HG03066 (cell line): ENCODE measurements around the gene GIPC2.

ENCODE experiments used
- ATAC-seq: cut with Tn5 transposase; IDR thresholded peaks from one replicate; pipeline ENCODE4 v1.9.1; 2021; ENCODE audit warnings: low read depth; ENCODE audit not compliant: unreplicated experiment

The GIPC2 gene

DNA sequence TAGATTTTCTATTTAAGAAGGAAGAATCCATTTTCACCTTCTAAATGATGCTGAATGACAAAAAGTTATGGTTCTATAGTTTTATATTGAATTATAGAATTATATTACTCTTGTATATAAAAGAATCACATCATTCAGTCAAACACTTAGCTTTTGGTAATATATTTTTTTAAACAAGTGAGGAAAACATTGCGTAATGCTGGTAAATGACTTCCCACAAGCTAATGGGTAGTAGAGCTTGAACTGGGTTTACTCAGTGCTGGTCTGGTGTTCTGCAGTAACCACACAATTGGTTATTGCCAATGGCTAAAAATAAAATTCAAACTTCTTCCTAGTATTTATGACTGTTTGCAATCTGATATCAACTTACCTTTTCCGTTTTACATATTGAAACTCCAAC is 10.6 kb upstream of the GIPC2 start:
- ATAC-seq: no peak

DNA sequence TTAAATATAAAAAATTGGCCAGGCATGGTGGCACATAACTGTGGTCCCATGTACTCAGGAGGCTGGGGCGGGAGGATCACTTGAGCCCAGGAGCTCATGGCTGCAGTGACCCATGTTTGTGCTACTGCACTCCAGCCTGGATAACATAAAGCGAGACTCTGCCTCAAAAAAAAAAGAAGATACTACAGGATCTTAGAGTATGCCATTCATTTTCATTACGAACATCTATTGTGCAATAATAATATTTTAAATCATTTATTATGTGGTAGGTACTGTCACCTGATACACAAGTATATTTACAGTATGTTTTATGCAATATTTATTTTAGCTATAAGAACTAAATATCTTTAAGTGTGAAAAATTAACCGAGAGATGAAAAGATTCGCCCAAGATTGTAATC is 9.3 kb upstream of the GIPC2 start:
- ATAC-seq: no peak

DNA sequence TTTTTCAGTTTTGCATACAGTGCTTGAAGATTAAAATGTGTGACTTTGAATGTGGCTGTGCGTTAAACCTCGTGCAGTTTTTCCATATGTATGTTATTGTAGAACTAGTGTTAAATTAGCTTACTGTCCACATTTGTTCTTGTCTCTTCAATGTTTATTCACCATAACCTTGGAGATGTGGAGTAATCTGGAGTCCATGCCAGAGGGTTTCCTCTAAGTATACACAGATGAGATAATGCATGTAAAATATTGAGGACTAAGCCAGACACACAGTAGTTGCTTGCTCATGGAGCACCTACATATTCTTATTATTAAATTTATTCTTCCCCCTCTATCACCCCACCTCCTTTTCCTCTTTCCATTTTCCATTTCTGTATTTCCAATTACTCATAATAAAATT is 7.7 kb upstream of the GIPC2 start:
- no peak for ATAC-seq

DNA sequence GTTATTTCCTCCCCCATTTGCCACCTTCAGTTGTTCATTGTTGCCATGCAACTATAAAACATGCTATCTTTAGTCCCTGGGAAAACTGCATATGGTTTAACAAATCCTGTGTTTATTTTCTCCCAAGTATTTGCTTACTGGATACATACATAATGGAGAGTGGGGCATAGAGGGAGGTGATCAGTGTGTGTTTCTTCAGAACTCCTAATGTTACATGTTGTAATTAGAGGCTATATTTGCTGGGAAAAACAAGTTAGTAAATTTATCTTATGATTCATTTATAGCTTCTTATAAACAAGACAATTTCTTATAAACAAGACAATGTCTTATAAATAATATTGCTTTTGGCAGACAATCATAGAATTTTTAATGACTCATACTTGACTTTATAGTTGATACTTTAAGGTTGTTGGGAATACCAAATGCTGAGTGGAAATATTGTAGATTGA is 7.3 kb upstream of the GIPC2 start:
- no peak for ATAC-seq

DNA sequence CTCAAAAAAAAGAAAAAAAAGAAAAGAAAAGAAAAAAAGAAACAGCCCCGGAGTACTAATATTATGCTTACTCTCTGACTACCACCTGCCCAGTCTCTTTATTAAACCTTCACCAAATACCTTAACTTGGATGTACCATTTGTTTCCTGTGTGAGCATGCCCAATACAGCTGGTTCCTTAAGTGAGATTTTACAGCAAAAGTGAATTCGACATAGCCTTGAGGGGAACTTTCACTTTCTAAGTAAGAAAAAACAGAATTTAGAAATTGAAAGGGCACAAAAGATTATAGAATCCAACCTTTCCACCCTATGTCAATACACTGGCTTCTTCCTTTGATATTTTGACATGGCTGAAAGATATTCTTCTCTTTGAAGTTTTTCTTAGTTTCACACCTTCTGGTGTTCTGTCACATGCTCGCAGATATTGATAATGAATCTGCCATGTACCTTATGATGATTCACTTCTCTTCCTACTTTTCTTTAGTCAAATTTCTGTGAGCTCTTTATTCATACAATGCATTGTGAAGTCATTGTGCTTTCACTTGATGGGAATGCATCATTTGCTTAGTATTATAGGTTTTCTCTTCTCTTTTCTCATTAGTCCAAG is 5.2 kb upstream of the GIPC2 start:
- ATAC-seq: no peak

DNA sequence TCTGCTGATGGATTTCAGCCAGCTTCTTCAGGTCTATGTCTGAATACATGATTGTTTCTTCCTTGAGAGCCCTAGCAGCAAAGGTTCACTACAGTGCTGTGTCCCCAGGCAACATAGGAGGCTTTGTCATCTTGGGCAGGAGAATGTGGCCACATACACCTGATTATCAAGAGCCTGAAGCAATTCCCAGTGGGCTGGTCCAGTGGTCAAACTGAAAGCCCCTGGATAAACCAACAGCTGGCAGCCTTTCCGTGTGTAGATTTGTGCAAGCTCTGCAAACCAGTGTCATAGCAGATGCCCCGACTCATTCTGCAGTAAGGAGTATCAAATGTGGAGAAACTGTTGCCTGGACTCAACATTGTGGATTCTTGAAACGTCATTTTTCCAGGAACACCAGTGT is 2.3 kb upstream of the GIPC2 start:
- ATAC-seq: no peak

DNA sequence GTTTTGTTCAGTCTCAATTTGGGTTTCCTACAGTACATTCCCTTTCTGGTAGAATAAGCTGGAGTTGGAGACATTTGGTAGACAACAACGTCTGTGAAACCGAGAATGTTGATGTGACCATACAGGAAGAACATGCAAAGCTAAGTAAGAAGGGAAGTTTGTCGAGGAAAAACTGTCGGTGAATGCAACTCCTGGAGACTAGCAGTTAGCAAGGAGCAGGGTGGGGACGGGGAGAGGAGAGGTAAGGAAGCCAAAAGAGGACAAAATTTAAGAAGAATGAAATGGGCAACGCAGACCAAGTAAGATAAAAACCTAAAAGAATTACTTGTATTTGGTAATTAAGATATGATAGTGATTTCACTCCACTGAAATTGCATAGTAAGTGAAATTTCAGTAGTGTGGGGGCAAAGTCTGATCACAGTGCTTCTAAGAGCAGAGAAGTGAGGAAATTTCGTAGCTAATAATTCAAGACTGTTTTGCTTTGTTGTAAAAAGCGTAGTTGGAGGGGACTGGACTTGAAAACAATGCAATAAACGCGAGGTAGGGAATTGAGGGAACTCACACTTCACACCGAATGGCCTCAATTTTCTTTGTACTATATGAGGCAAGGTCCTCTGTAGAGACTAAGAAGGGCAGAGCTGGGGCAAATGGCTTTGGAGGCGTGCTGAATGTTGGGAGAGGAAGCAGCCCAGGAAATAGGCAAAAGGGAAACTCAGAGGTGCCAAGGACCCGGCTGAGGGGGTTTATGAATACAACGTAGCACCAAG is 787 bp upstream of the GIPC2 start:
- no peak for ATAC-seq

DNA sequence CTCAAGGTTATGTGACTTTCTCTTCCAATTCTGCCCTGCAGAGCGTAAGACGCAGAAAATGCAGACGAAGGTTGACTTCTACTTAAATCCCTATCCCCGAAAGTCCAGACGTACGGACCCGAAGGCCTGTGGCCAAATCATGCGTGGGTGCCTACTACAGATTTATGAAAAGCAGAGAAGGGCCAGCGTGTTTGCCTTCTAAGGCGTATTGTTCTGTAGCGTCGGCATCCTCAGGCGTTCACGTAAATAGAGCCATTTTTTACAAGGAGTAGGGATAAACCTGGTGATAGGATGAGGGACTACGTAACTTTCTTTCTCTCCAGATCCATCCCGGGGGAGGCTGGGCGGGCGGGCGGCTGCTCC is 222 bp upstream of the GIPC2 start:
- ATAC-seq: no peak

DNA sequence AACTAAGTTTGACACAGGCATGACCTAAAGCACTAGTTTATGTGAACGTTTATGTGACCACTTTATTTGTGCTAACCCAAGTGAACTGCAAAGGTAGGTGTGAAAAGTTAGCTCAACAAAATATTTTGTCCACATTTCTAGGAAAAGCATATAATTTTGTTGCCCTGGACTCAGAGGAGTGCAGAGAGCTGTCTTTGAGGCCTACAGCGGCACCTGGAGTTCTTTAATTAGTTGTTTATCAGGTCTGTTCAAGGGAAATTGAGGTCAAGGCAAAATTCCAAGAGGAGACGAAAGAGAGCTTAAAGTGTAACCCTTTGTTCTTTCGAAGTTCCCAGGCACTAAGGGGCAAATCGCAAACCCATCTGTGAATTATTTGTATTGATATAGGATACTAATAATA is 1.3 kb downstream of the GIPC2 start:
- no peak for ATAC-seq

DNA sequence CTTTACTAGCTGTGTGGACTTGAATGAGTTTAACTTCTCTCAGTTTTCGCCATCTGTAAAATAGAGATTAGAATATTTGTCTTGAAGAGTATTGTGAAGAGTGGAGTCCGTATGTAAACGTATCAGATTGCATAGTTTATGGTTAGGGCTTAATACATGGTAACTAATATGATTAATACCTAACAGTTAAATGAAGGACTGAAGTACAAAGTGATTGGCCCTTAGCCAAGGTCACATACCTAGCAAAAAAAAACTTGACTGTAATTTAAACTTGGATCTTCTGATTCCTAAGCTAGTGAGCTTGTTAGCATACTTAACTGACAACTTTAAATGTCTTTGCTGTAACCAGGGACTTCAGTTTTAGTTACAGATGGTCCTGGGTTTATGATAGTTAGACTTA is 1.9 kb downstream of the GIPC2 start:
- ATAC-seq: no peak

DNA sequence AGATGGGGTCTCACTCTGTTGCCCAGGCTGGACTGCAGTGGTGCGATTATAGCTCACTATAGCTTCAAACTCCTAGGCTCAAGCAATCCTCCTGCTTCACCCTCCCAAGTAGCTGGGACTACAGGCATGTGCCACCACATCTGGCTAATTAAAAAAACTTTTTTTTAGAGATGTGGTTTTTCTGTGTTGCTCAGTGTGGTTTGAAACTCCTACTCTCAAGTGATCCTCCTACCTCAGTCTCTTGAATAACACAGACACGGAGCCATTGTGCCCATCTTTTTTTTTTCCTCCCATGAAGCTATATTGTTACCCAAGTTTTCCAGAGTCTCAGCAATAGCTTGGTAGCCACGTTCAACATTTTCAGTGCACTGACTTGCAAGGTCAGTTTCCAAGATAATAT is 2.7 kb downstream of the GIPC2 start:
- no peak for ATAC-seq

DNA sequence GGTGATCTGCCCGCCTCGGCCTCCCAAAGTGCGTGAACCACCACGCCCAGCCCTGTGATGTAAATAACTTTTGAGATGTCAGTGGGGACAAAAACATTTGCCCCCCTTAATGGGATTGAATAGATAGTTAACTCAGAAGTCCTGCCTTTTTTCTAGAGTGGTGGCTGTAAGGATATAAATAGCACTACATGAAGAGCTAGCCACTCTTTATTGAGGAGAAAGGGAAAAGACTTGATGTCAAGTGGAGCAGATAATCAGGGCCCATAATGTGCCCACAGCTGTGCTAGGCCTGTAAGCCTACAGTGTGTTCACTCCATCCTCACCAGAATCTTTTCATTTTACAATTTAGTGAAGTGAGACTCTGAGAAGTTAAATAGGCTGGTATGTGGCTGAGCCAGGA is 3.6 kb downstream of the GIPC2 start:
- no peak for ATAC-seq

DNA sequence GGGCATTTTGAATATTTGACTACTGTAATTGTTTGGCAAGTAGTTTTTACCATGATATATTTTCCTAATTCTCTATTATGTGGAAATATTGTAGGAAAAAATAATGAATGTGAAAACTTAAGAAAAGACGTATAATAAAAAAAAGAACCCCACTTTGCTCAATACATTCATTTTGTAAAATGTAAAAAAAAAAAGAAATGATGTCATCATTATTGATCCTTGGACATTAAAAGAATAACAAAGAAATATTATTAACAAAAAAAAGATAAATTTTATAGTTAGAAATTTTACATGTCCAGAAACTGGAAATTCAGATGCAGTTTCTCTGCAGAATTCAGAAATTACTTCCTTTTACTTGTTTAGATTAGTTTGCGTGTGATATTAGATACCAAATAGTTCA is 5.2 kb downstream of the GIPC2 start:
- ATAC-seq: no peak

DNA sequence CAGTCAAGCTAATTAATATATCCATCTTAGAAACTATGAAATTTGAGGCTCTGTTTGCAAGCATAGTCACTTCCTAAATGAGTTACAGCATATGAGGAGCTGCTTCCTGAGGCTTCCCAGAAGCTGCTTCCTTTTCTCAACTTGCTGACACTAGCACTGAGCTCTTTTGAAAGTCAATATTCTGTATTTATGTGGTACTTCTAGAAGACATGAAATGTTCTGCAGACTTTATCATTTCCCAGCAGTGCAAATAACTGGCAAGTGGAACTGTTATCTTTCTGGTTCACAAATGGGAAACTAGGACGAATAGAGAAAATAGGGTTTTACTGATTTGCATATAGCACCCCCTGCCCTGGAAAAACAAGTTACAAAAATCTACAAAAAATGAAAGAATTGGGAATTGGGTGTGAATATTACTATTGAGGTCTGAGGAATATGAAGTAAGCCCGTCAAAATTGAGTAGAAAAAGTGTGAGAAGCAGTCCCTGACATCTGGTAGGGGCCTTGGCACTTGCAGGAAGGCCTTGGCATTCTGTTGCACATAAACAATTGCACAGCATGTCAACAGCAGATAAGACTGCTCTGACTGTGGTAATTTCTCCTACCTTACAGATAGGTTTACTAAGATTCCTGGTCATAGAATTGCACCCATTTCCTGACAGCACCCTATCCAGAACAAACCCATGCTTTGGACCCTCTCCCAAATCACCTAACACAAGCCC is 7.1 kb downstream of the GIPC2 start:
- ATAC-seq: no peak

DNA sequence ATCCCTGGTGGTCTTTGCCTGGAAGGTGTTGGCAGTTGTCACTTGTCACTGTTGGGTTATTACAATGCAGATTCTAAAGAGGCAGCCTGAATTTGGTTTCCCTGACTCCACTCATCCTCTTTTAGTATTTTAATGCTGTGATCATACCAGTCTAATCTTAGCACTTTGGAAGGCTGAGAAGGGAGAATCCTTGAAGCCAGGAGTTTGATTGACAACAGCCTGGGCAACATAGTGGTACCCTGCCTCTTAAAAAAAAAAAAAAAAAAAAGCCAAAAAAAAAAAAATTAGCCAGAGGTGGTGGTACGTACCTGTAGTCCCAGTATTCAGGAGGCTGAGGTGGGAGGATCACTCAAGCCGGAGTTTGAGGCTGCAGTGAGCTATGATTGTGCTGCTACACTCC is 7.7 kb downstream of the GIPC2 start:
- ATAC-seq: no peak

DNA sequence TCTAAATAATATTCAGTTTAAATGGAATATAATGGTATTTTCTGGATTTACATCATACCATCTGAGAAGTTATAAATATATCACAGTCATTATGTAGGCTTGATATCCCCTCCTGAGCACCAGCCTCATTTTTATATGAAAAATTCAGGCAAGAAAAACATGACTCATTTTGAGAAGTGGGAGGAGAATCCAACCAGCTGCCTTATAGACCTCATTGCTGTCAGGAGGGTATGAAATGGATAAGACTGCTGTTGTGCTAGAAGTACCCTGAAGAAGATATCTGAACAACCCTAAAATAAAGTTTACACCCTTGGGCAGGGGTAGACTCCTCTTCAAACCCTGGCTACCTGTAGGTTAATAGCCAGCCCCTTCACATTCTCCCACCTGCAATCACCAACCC is 8.8 kb downstream of the GIPC2 start:
- no peak for ATAC-seq

DNA sequence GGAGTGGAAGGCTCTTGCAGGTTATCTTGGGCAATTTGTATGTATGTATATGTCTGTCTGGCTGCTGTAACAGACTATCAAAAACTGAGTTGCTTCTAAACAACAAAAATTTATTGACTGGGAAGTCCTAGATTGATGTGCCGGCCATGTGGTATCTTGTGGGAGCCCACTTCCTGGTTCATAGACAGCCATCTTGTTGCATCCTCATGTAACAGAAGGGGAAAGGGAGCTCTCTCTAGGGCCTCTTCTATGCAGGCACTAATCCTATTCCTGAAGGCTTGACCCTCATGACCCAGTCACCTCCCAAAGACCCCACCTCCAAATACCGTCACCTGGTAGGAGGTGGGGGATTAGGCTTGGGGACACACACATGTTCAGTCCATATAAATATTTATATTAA is 9.2 kb downstream of the GIPC2 start:
- no peak for ATAC-seq

DNA sequence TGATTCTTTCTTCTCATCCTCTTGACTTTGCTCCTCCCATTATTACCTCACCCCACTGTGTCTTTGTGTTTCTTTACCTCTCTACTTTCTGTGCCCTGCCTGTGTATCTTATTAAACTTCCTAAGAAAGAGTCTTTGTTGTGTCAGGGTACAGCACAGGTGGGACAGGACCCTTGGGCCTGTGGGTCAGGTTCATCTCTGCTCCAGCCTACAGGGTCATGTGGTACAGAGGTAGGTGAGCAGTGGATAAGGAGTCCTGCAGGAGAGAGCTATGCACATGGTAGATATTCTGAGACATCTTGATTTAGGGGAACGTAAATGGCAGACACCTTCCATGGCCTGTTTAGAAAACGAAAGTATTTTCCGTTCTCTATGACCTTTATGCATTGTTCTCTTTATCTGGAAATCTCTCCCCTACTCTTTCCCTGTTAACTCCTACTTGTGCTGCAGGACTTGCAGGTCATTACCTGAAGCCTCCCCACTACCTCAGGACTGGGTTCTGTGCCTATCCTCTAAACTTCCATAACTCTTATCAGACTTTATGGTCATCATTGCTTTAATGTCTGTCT is 9.9 kb downstream of the GIPC2 start:
- no peak for ATAC-seq

DNA sequence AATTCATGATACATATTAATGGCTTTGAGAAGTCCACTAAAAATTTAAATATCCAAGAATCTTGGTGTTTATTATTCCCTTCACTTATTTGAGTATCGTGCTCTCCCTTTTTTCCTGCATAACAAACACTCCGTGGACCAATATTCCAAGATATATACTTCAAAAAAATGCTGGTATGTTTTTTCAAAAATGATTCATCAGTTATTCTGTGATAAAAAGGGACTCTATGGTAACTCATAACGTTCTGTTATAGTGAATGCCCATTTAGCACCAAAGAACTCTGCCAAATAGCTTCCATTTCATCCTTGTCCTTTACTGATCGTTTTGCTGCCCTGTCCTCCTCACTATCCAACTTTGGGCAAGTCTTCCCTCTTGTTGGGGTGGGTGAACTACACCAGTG is 12.9 kb downstream of the GIPC2 start:
- no peak for ATAC-seq

DNA sequence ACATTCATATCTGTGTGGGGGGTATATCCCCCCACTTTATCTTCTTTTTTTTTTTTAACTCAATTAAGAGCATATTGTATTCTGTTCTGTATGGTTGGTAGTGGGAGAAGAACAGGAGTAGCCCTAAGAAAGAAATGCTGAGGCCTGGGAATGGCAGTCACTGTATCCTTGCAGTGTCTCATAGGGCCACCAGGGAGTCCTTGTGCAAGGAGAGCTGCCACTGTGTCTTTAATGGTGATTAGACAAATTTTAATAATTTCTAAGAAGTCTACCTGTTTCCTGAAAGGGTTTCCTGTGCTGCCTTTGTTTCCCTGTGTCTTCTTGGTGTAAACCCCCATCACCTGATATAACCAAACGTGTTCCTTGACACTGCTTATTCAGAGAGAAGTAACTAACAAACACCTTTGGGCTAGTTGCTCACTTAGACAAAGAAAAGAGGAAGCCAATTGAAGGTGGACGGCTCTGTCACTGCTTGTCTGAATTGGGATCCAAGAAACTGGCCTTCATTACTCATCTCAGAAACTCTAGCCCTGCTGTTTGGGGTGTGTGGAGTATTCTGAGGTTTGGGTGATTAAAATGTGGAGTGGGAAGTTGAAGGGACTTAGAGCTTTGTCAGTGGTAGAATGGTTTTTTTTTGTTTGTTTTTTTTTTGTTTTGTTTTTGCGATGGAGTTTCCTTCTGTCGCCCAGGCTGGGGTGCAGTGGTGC is 15.2 kb downstream of the GIPC2 start:
- peak; percentile 83 for ATAC-seq
